ENCODE results near the gene ARVCF.
A peak's percentile ranks its signal among the peaks of the same experiment; 100 is the strongest.

The ARVCF gene

GRCh38 chr22:19977296-19978243 lies 39.1 kb downstream of the ARVCF start:
- Mint-ChIP-seq H3K27me3 (ENCODE audit: low read depth) (no peaks in the 10 kb centered on the region), H3K9me3 (no peaks in the 10 kb centered on the region), H3K4me3 (no peak overlapping the region), H3K4me1 (peaks cover 10% of the 10 kb centered on the region), H3K27ac (no peak overlapping the region), H3K36me3 (ENCODE audit: low read depth) (no peaks in the 10 kb centered on the region)
- TF ChIP-seq, protein P1, sequence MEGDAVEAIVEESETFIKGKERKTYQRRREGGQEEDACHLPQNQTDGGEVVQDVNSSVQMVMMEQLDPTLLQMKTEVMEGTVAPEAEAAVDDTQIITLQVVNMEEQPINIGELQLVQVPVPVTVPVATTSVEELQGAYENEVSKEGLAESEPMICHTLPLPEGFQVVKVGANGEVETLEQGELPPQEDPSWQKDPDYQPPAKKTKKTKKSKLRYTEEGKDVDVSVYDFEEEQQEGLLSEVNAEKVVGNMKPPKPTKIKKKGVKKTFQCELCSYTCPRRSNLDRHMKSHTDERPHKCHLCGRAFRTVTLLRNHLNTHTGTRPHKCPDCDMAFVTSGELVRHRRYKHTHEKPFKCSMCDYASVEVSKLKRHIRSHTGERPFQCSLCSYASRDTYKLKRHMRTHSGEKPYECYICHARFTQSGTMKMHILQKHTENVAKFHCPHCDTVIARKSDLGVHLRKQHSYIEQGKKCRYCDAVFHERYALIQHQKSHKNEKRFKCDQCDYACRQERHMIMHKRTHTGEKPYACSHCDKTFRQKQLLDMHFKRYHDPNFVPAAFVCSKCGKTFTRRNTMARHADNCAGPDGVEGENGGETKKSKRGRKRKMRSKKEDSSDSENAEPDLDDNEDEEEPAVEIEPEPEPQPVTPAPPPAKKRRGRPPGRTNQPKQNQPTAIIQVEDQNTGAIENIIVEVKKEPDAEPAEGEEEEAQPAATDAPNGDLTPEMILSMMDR (IDR thresholded peaks at IDR 0.05; ENCODE audit: unreplicated experiment in 3 of 3) = no peak

- Mint-ChIP-seq H3K27ac (no peak overlapping the region), H3K36me3 (ENCODE audit: low read depth) (peaks cover 3% of the 10 kb centered on the region), H3K4me1 (peaks cover 10% of the 10 kb centered on the region), H3K4me3 (no peak overlapping the region), H3K27me3 (ENCODE audit: low read depth) (no peaks in the 10 kb centered on the region), H3K9me3 (no peaks in the 10 kb centered on the region)
- TF ChIP-seq, protein P1 (IDR thresholded peaks at IDR 0.05; ENCODE audit: unreplicated experiment in 3 of 3) = no peak
Measured at GRCh38 chr22:19976671-19977070, 40.0 kb downstream of the ARVCF start.

DNA sequence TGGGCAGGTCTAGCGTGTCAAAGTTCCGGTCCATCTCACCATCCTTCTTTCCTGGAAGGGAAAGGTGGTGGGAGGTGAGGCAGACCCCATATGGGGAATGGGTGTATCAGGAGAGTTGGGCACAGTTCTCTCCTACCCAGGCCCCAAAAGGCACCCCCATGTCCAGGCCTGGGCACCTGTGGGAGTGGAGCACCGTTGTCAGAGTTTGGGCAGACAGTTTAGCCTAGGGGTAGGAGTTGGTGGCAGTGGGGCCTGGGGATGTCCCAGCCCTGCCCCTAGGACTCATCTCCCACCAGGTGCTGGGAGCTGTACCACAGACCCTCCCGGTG lies 41.0 kb downstream of the ARVCF start:
- H3K4me3 Mint-ChIP-seq = no peak overlapping the region
- peaks cover 6% of the 10 kb centered on the region for H3K36me3 Mint-ChIP-seq (ENCODE audit: low read depth)
- peak overlapping the region in 1 of 3 experiments; percentile 40 for H3K27ac Mint-ChIP-seq
- no peaks in the 10 kb centered on the region for H3K27me3 Mint-ChIP-seq (ENCODE audit: low read depth)
- H3K4me1 Mint-ChIP-seq = peaks cover 10% of the 10 kb centered on the region
- TF ChIP-seq, protein P1 (IDR thresholded peaks at IDR 0.05; ENCODE audit: unreplicated experiment in 3 of 3) = no peak
- no peaks in the 10 kb centered on the region for H3K9me3 Mint-ChIP-seq

GRCh38 chr22:19974935-19975706 lies 41.5 kb downstream of the ARVCF start:
- peaks cover 8% of the 10 kb centered on the region for H3K36me3 Mint-ChIP-seq (ENCODE audit: low read depth)
- peaks cover 10% of the 10 kb centered on the region for H3K4me1 Mint-ChIP-seq
- TF ChIP-seq, protein P1 (IDR thresholded peaks at IDR 0.05; ENCODE audit: unreplicated experiment in 3 of 3) = no peak
- no peak overlapping the region for H3K4me3 Mint-ChIP-seq
- no peaks in the 10 kb centered on the region for H3K27me3 Mint-ChIP-seq (ENCODE audit: low read depth)
- no peaks in the 10 kb centered on the region for H3K9me3 Mint-ChIP-seq
- peak overlapping the region in 2 of 3 experiments; percentile 26 to 40 for H3K27ac Mint-ChIP-seq

DNA sequence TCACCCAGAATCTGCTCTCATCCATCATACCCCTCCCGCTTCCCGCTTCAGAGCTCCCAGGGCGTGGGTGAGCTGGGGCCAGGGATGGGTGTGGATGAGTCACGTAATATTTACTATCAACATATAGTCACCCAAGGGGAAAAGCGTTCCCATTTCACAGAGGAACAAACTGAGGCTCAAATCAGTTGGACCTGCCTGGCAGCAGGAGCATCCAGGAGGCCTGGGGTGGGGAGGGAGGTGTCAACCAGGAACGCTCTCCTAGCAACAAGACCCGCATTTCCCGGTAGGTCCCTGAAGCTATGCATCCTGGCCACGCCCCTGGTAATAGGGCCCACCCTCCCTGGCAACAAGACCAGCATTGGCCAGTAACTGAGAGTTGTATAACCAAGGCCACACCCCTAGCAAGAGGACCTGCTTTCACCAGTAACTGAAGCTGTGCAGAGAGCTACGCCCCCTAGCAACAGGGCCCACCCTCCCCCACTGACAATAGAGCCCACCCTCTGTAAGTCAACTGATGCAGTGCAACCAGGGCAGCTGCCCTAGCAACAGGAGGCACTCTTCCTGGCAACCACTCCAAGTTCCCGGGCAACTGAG lies 42.3 kb downstream of the ARVCF start:
- H3K27me3 Mint-ChIP-seq (ENCODE audit: low read depth) = no peaks in the 10 kb centered on the region
- H3K36me3 Mint-ChIP-seq (ENCODE audit: low read depth) = peaks cover 8% of the 10 kb centered on the region
- H3K4me1 Mint-ChIP-seq = peaks cover 10% of the 10 kb centered on the region
- H3K27ac Mint-ChIP-seq = peak overlapping the region in 1 of 3 experiments; percentile 40
- TF ChIP-seq, protein P1 (IDR thresholded peaks at IDR 0.05; ENCODE audit: unreplicated experiment in 3 of 3) = no peak
- H3K9me3 Mint-ChIP-seq = no peaks in the 10 kb centered on the region
- H3K4me3 Mint-ChIP-seq = no peak overlapping the region

Measured in nephron (organoid).